OCI-LY7 (cell line): Measurements from ENCODE around the gene TNIK. TPM values are rescaled to one million over a fixed set of nuclear protein-coding genes. Genes with fewer than 3 reads are reported as not detected.

Source experiments
- BruUV-seq: library from RNA; stranded (reverse); fragments of 400-500 nt; replicated peaks from 2 replicates; lab custom pipeline; 2021; lab: Mats Ljungman, UMichigan
- CTCF ChIA-PET: fragments of 300-600 bp; sonication (Branson Sonifier 250); formaldehyde crosslinking; loops from one replicate; lab custom pipeline; 2022; ENCODE audit warnings: antibody characterized with exemption; ENCODE audit not compliant: unreplicated experiment; lab: Charles Lee
- POLR2A ChIA-PET: fragments of 300-600 bp; sonication (Branson Sonifier 250); formaldehyde crosslinking; loops from one replicate; lab custom pipeline; 2022; ENCODE audit warnings: antibody characterized with exemption; lab: Charles Lee
- DNase-seq: peaks from one replicate; pipeline ENCODE4 v3.0.0-alpha.2; 2015; ENCODE audit warnings: low spot score
- H2AFZ ChIP-seq: fragments of 200-600 bp; sonication (generic), shearing (Covaris generic); 2 replicates; pipeline ENCODE4 v1.6.1; 2014; ENCODE audit warnings: mild to moderate bottlenecking, antibody characterized with exemption, low read length, moderate library complexity
- H3K27ac ChIP-seq: fragments of 200-600 bp; sonication (generic); 2 replicates; pipeline ENCODE4 v1.5.1; 2014; ENCODE audit warnings: mixed run types, low read depth, mild to moderate bottlenecking, moderate library complexity, low read length, inconsistent platforms; ENCODE audit not compliant: poor library complexity, severe bottlenecking
- H3K36me3 ChIP-seq: fragments of 200-600 bp; sonication (generic); 2 replicates; pipeline ENCODE4 v1.6.1; 2014; ENCODE audit warnings: mild to moderate bottlenecking, antibody characterized with exemption, low read length, moderate library complexity, mixed read lengths; ENCODE audit not compliant: insufficient read depth
- H3K4me1 ChIP-seq: fragments of 200-600 bp; sonication (generic); 2 replicates; pipeline ENCODE4 v1.5.1; 2014; ENCODE audit warnings: mild to moderate bottlenecking, low read length; ENCODE audit not compliant: insufficient read depth, poor library complexity, severe bottlenecking
- H3K4me2 ChIP-seq: fragments of 200-600 bp; sonication (generic); 2 replicates; pipeline ENCODE4 v1.6.1; 2014; ENCODE audit warnings: mild to moderate bottlenecking, low read length
- H3K4me3 ChIP-seq: fragments of 200-600 bp; sonication (generic); 2 replicates; pipeline ENCODE4 v1.5.1; 2014; ENCODE audit warnings: mild to moderate bottlenecking, low read depth, low read length; ENCODE audit not compliant: poor library complexity, severe bottlenecking
- H3K79me2 ChIP-seq: fragments of 200-600 bp; sonication (generic); 2 replicates; pipeline ENCODE4 v1.6.1; 2016; ENCODE audit warnings: low read depth, mild to moderate bottlenecking, low read length, moderate library complexity, mixed read lengths; ENCODE audit not compliant: insufficient read depth
- H3K9me2 ChIP-seq: fragments of 200-600 bp; sonication (generic); 2 replicates; pipeline ENCODE4 v1.6.1; 2016; ENCODE audit warnings: mild to moderate bottlenecking, low read length, mixed read lengths; ENCODE audit not compliant: insufficient read depth
- H3K9me3 ChIP-seq: fragments of 200-600 bp; sonication (generic); 2 replicates; pipeline ENCODE4 v1.6.1; 2014; ENCODE audit warnings: mild to moderate bottlenecking, mixed run types, low read length, mixed read lengths
- H4K20me1 ChIP-seq: fragments of 200-600 bp; sonication (generic); 2 replicates; pipeline ENCODE4 v1.6.1; 2014; ENCODE audit warnings: mild to moderate bottlenecking, antibody characterized with exemption, low read length, moderate library complexity, mixed read lengths; ENCODE audit not compliant: insufficient read depth
- EZH2phosphoT487 ChIP-seq: fragments of 200-600 bp; sonication (generic); IDR thresholded peaks from 2 replicates; pipeline ENCODE4 v1.6.1; 2018; ENCODE audit warnings: low read depth, borderline replicate concordance, mild to moderate bottlenecking, mixed run types, antibody characterized with exemption, low read length, moderate library complexity, mixed read lengths
- intact Hi-C: fragments of 100-400 bp; cut with micrococcal nuclease; formaldehyde crosslinking; loops from one replicate; pipeline ENCODE4 v1.10.0; 2022; ENCODE audit not compliant: unreplicated experiment
- total RNA-seq, 2 experiments: library from RNA; depleted of rRNA in 1 of 2; stranded (reverse); fragments of >200 nt in 1 of 2; shearing (Covaris generic) in 1 of 2; gene quantifications; 2 replicates each; pipeline ENCODE4 v1.2.3, GENCODE V29; 2014 to 2022
- TF ChIP-seq, protein P1 (sequence below): fragments of 200-600 bp; sonication (generic); conservative IDR thresholded peaks from 2 replicates; pipeline ENCODE4 v1.5.1; 2014; ENCODE audit warnings: mild to moderate bottlenecking, antibody characterized with exemption, low read length, moderate library complexity, mixed read lengths

Gene TNIK
- total RNA-seq, 2 experiments from 2014 or later = not detected

DNA sequence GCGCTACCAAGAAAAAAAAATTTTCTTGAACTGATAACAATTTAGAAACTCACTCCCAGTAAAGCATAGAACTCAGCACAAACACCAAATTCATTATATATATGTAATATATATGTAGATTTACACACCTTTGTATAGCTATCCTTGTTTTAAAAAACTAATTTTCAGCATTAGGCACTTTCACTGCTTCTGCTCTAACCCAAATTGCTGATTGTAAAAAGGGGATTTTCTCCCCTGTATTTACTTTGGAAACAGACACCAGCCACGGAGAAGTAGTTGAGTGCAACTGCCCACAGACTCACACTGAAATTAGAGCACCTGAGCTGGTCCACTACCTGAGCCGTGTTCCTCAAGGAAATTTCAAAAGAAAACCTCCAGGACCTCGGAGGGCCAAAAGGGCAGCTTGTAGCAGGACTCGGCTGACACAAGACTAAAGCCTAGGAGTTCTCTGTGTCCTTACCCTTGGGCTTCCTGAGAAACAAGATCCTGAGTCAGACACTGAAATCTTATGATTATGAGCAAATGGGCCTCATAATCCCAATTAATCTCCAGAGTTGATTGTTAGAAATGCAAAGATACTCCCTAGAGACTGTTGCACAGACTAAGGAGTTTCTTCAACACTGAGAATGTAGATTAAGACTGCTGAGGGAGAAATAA, 106.0 kb downstream of the TNIK start:
- no peak overlapping the region for H3K4me2 ChIP-seq
- no peak for TF ChIP-seq EZH2phosphoT487
- TF ChIP-seq, protein P1, sequence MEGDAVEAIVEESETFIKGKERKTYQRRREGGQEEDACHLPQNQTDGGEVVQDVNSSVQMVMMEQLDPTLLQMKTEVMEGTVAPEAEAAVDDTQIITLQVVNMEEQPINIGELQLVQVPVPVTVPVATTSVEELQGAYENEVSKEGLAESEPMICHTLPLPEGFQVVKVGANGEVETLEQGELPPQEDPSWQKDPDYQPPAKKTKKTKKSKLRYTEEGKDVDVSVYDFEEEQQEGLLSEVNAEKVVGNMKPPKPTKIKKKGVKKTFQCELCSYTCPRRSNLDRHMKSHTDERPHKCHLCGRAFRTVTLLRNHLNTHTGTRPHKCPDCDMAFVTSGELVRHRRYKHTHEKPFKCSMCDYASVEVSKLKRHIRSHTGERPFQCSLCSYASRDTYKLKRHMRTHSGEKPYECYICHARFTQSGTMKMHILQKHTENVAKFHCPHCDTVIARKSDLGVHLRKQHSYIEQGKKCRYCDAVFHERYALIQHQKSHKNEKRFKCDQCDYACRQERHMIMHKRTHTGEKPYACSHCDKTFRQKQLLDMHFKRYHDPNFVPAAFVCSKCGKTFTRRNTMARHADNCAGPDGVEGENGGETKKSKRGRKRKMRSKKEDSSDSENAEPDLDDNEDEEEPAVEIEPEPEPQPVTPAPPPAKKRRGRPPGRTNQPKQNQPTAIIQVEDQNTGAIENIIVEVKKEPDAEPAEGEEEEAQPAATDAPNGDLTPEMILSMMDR = no peak
- H3K9me2 ChIP-seq = no peaks in the 10 kb centered on the region
- ChIA-PET CTCF (no interaction called here), POLR2A (interaction anchor here (0.6 to 1.9 kb wide), 2 partner anchors 10 to 109 kb away, joined by 4 read pairs; no protein-coding TSS in a partner anchor)
- no peak overlapping the region for H2AFZ ChIP-seq
- H3K9me3 ChIP-seq = no peaks in the 10 kb centered on the region
- no peak overlapping the region for H3K27ac ChIP-seq
- H4K20me1 ChIP-seq = no peaks in the 10 kb centered on the region
- no peak overlapping the region for H3K4me3 ChIP-seq
- no TSS peak for BruUV-seq
- no peaks in the 10 kb centered on the region for H3K4me1 ChIP-seq
- H3K36me3 ChIP-seq = no peaks in the 10 kb centered on the region
- DNase-seq = no peak
- intact Hi-C loops = no loop called here
- H3K79me2 ChIP-seq = no peaks in the 10 kb centered on the region

GRCh38 chr3:171353423-171353822, 106.8 kb downstream of the TNIK start:
- intact Hi-C loops = no loop called here
- H3K27ac ChIP-seq = no peak overlapping the region

More at GRCh38 chr3:171353423-171353822, 106.8 kb downstream of the TNIK start:
- Histone ChIP-seq H3K4me3 (no peak overlapping the region), H3K9me2 (no peaks in the 10 kb centered on the region), H3K79me2 (no peaks in the 10 kb centered on the region), H3K9me3 (no peaks in the 10 kb centered on the region), H4K20me1 (no peaks in the 10 kb centered on the region), H3K36me3 (no peaks in the 10 kb centered on the region), H3K4me2 (no peak overlapping the region), H2AFZ (no peak overlapping the region), H3K4me1 (no peaks in the 10 kb centered on the region)
- no TSS peak for BruUV-seq
- TF ChIP-seq EZH2phosphoT487 = no peak
- TF ChIP-seq, protein P1 = no peak
- ChIA-PET POLR2A (interaction anchor here (1.9 kb wide), 1 partner anchor 11 kb away, joined by 4 read pairs; no protein-coding TSS in a partner anchor), CTCF (no interaction called here)
- no peak for DNase-seq
